K562 (cell line): ENCODE data around the gene UPK3A. TPM values are rescaled to one million over a fixed set of nuclear protein-coding genes. Genes with fewer than 3 reads are reported as not detected.

Experiments used
- ATAC-seq: fragments of 200-7000 bp; cut with Tn5 transposase; 3 replicates; pipeline ENCODE4 v1.9.1; 2020; ENCODE audit warnings: moderate library complexity
- BruUV-seq: library from RNA; stranded (reverse); fragments of 400-500 nt; replicated peaks from 2 replicates; lab custom pipeline; 2021; lab: Mats Ljungman, UMichigan
- CTCF ChIA-PET: fragments of 300-600 bp; formaldehyde crosslinking; extraction: SDS; loops from one replicate; lab custom pipeline; 2021; ENCODE audit warnings: low intra/inter-chr PET ratio; lab: Yijun Ruan, JAX
- POLR2A ChIA-PET: fragments of 300-600, 350-650 bp; sonication (Branson Sonifier 250); formaldehyde crosslinking; extraction: SDS; loops from one replicate; lab custom pipeline; 2021; ENCODE audit warnings: antibody characterized with exemption, inconsistent platforms; lab: Yijun Ruan, JAX
- DNase-seq, 4 experiments: peaks; one replicate each; pipeline versions ENCODE4 v3.0.0 to v3.0.0-alpha.2; 2011 to 2018; ENCODE audit warnings: low spot score in 3 of 4, mixed read lengths in 3 of 4; ENCODE audit errors: extremely low read depth in 1 of 4
- FAIRE-seq: peaks from 2 replicates; lab custom pipeline; 2011; peaks lifted over from hg19 to GRCh38; lab: Jason Lieb, UNC
- H2AFZ ChIP-seq: 2 replicates; pipeline ENCODE4 v1.6.0; 2011; ENCODE audit warnings: low read depth, low read length, control low read depth, inconsistent platforms
- H3K27ac ChIP-seq: fragments of 200-600 bp; 3 replicates; pipeline ENCODE4 v1.8.0; 2011; ENCODE audit warnings: low read depth, mild to moderate bottlenecking, control low read depth, inconsistent platforms, low read length, moderate library complexity, mixed read lengths; ENCODE audit errors: extremely low read depth
- H3K27me3 ChIP-seq, 2 experiments: fragments of 300-600 bp in 1 of 2; 2 replicates in 1 of 2; 3 replicates in 1 of 2; pipeline versions ENCODE4 v1.6.0 to v1.8.0; 2011; ENCODE audit warnings: inconsistent platforms in 2 of 2, low read length in 2 of 2, mild to moderate bottlenecking in 1 of 2, mixed read lengths in 1 of 2, moderate library complexity in 1 of 2; ENCODE audit not compliant: control insufficient read depth in 2 of 2, insufficient read depth in 2 of 2
- H3K36me3 ChIP-seq: fragments of 300-600 bp; 3 replicates; pipeline ENCODE4 v1.8.0; 2011; ENCODE audit warnings: mild to moderate bottlenecking, low read length, inconsistent platforms; ENCODE audit not compliant: control insufficient read depth, insufficient read depth
- H3K4me1 ChIP-seq, 2 experiments: fragments of 200-600 bp in 1 of 2; replicated peaks in 1 of 2; 2 replicates in 1 of 2; 3 replicates in 1 of 2; pipeline versions ENCODE4 v1.5.1 to v1.8.0; 2011; ENCODE audit warnings: inconsistent platforms in 2 of 2, low read length in 2 of 2, mild to moderate bottlenecking in 1 of 2, mixed read lengths in 1 of 2, moderate library complexity in 1 of 2; ENCODE audit not compliant: control insufficient read depth in 2 of 2, insufficient read depth in 2 of 2
- H3K4me2 ChIP-seq: 2 replicates; pipeline ENCODE4 v1.6.1; 2011; ENCODE audit warnings: low read length, control low read depth, inconsistent platforms, mixed read lengths; ENCODE audit not compliant: insufficient read depth
- H3K4me3 ChIP-seq: fragments of 200-600 bp; sonication (generic), shearing (Covaris generic); 2 replicates; pipeline ENCODE4 v1.5.1; 2016; ENCODE audit warnings: control low read depth, inconsistent platforms
- H3K79me2 ChIP-seq: fragments of 200-600 bp; 3 replicates; pipeline ENCODE4 v1.8.0; 2011; ENCODE audit warnings: low read length, inconsistent platforms; ENCODE audit not compliant: control insufficient read depth, insufficient read depth
- H3K9ac ChIP-seq, 2 experiments: 2 replicates each; pipeline versions ENCODE4 v1.6.0 to v1.6.1; 2011; ENCODE audit warnings: low read depth in 2 of 2, low read length in 2 of 2, control low read depth in 1 of 2, inconsistent platforms in 1 of 2, mild to moderate bottlenecking in 1 of 2, mixed read lengths in 1 of 2; ENCODE audit not compliant: insufficient read depth in 1 of 2
- H3K9me1 ChIP-seq: one replicate; pipeline ENCODE4 v1.6.0; 2011; ENCODE audit warnings: inconsistent platforms, mild to moderate bottlenecking, low read length, moderate library complexity; ENCODE audit not compliant: control insufficient read depth, insufficient read depth
- H3K9me3 ChIP-seq: replicated peaks from 2 replicates; pipeline ENCODE4 v1.5.1; 2011; ENCODE audit warnings: low read depth, low read length, inconsistent platforms; ENCODE audit not compliant: control insufficient read depth, insufficient read depth
- H4K20me1 ChIP-seq: replicated peaks from 2 replicates; pipeline ENCODE4 v1.6.1; 2011; ENCODE audit warnings: low read length, inconsistent platforms, mixed read lengths; ENCODE audit not compliant: control insufficient read depth, insufficient read depth
- ADNP ChIP-seq: fragments of 200-800 bp; sonication (Bioruptor generic); IDR thresholded peaks from 2 replicates; pipeline ENCODE4 v1.6.1; 2016; ENCODE audit warnings: missing genetic modification characterization, missing compliant biosample characterization
- CHD4 ChIP-seq: fragments of 200-600 bp; sonication (generic); IDR thresholded peaks from 3 replicates; pipeline ENCODE4 v1.6.1; 2012; ENCODE audit warnings: low read depth, mild to moderate bottlenecking, mixed read lengths, low read length, inconsistent platforms; ENCODE audit not compliant: insufficient read depth, insufficient replicate concordance, poor library complexity, severe bottlenecking
- FOXM1 ChIP-seq, 2 experiments: fragments of 450-650 bp in 1 of 2; sonication (generic) in 1 of 2; formaldehyde crosslinking in 1 of 2; IDR thresholded peaks; 2 replicates each; pipeline versions ENCODE4 v1.6.1 to v1.9.0; 2017 to 2022; ENCODE audit warnings: low read depth in 2 of 2, mild to moderate bottlenecking in 2 of 2, missing genetic modification reagents in 1 of 2, moderate library complexity in 1 of 2
- GTF2E2 ChIP-seq: fragments of 200-800 bp; sonication (Bioruptor generic); IDR thresholded peaks from 2 replicates; pipeline ENCODE4 v1.6.1; 2016; ENCODE audit warnings: missing genetic modification characterization, missing compliant biosample characterization
- HMG20B ChIP-seq: fragments of 250-450 bp; sonication (Bioruptor Pico); IDR thresholded peaks from 2 replicates; pipeline ENCODE4 v1.5.0; 2021; ENCODE audit warnings: mild to moderate bottlenecking
- HSF4 ChIP-seq: fragments of 250-450 bp; sonication (Bioruptor Pico); IDR thresholded peaks from 2 replicates; pipeline ENCODE4 v2.1.2; 2022; ENCODE audit warnings: mild to moderate bottlenecking, moderate library complexity, borderline replicate concordance
- OTX1 ChIP-seq: fragments of 450-650 bp; formaldehyde crosslinking; IDR thresholded peaks from 2 replicates; pipeline ENCODE4 v1.4.0; 2022; ENCODE audit warnings: mild to moderate bottlenecking
- RHOXF2B ChIP-seq: fragments of 250-450 bp; sonication (Bioruptor Pico); conservative IDR thresholded peaks from 2 replicates; pipeline ENCODE4 v1.5.1; 2021
- SLC30A9 ChIP-seq: fragments of 250-450 bp; sonication (Bioruptor Pico); IDR thresholded peaks from 2 replicates; pipeline ENCODE4 v1.8.0; 2022; ENCODE audit warnings: mild to moderate bottlenecking, moderate library complexity
- TARDBP ChIP-seq: fragments of 450-650 bp; IDR thresholded peaks from 2 replicates; pipeline ENCODE4 v1.6.1; 2016
- TBL1XR1 ChIP-seq, 2 experiments: IDR thresholded peaks; 2 replicates each; pipeline ENCODE4 v1.6.1; 2012; ENCODE audit warnings: improper control_type of control experiment in 2 of 2, low read length in 2 of 2, mild to moderate bottlenecking in 1 of 2
- TRIM28 ChIP-seq: fragments of 450-650 bp; IDR thresholded peaks from 2 replicates; pipeline ENCODE4 v1.6.1; 2017
- ZNF184 ChIP-seq: sonication (generic); formaldehyde crosslinking; IDR thresholded peaks from 2 replicates; pipeline ENCODE4 v1.5.0; 2020; ENCODE audit warnings: missing genetic modification reagents
- ZNF311 ChIP-seq: fragments of 250-450 bp; sonication (Bioruptor Pico); IDR thresholded peaks from 2 replicates; pipeline ENCODE4 v1.4.0; 2020; ENCODE audit warnings: mild to moderate bottlenecking, moderate library complexity
- ZNF766 ChIP-seq: fragments of 200-800 bp; sonication (Bioruptor generic); conservative IDR thresholded peaks from 2 replicates; pipeline ENCODE4 v1.6.1; 2016; ENCODE audit warnings: missing genetic modification characterization, missing compliant biosample characterization
- ZNF785 ChIP-seq: fragments of 250-450 bp; sonication (Bioruptor Pico); IDR thresholded peaks from 2 replicates; pipeline ENCODE4 v1.4.0; 2020; ENCODE audit warnings: mild to moderate bottlenecking
- WGBS: fragments of 100-300 bp; shearing (Covaris generic); methylation state at CpG from one replicate; pipeline ENCODE4 v1.1.6; 2016; ENCODE audit warnings: low coverage, mixed read lengths; ENCODE audit not compliant: insufficient coverage; ENCODE audit errors: missing lambda C conversion rate; 5-methylcytosine and 5-hydroxymethylcytosine counted together
- in situ Hi-C: fragments of 300-500 bp; cut with MboI; formaldehyde crosslinking; loops from 4 replicates; pipeline ENCODE4 v1.15.0; 2018; ENCODE audit warnings: inconsistent platforms, mixed read lengths
- intact Hi-C: fragments of 100-400 bp; cut with micrococcal nuclease; formaldehyde crosslinking; loops from 2 replicates; pipeline ENCODE4 v1.14.2; 2022
- polyA plus RNA-seq, 8 experiments: library from polyadenylated mRNA; depleted of rRNA in 4 of 8; stranded (reverse) in 5 of 8; unstranded in 3 of 8; fragments of >200 nt; fragmentation: Nextera tagmentation in 2 of 8; fragmentation: Illumina TruSeq in 1 of 8; extraction: Ambion mirVana in 2 of 8; extraction: Trizol in 1 of 8; gene quantifications; 2 replicates each; pipeline versions ENCODE4 v1.2.1 to v1.2.3, GENCODE V29; 2011 to 2014; ENCODE audit warnings: inconsistent platforms in 1 of 8, missing spikeins in 1 of 8
- total RNA-seq, 7 experiments: library from RNA; depleted of rRNA in 6 of 7; stranded (reverse); fragments of >200 nt in 6 of 7; fragmentation: Illumina TruSeq in 2 of 7; extraction: Trizol in 2 of 7; gene quantifications; 2 replicates each; pipeline versions ENCODE4 v1.2.1 to v1.2.3, GENCODE V29; 2011 to 2021; ENCODE audit warnings: low replicate concordance in 1 of 7
- TF ChIP-seq, protein P1 (sequence below): fragments of 450-650 bp; IDR thresholded peaks from 2 replicates; pipeline ENCODE4 v1.6.1; 2016; ENCODE audit warnings: missing biosample characterization, missing genetic modification characterization
- TF ChIP-seq, protein P2 (sequence below): fragments of 450-650 bp; formaldehyde crosslinking; conservative IDR thresholded peaks from 2 replicates; pipeline ENCODE4 v1.4.0; 2022; ENCODE audit warnings: mild to moderate bottlenecking, missing genetic modification characterization

UPK3A gene
- total and polyA plus RNA-seq, 9 of the 15 experiments (the other 6 are each of a cell fraction or from before 2014, with no cell fraction given), result not detected

DNA sequence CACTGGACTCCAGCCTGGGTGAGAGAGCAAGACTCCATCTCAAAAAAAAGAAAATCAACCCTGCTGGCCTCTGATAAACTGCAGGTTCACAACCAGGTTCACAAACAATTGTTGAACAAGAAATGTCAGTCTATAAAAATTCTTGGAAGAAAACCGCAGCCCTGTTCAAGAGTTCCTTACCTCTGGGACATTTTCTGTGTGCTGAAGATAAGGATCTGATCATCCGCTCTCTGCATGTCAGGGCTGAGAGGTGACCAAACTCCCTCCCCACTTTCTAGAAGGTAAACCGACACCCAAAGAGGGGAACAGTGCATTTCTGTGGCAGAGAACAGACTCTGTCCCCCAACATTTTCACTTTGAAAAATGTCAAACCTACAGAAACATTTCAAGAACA, 4.2 kb upstream of the UPK3A start:
- peaks cover 0 to 8% of the 10 kb centered on the region in 2 experiments; a peak in 2 of 5 replicates for H3K27me3 ChIP-seq
- 17% methylated on average over 1 of the region's 3 CpGs for WGBS
- no peaks in the 10 kb centered on the region for H3K36me3 ChIP-seq
- TF ChIP-seq TARDBP, result no peak
- no peak for TF ChIP-seq TBL1XR1 (IDR thresholded peaks at IDR 0.05; ENCODE audit: low read length in 2 of 2)
- TF ChIP-seq, protein P1, sequence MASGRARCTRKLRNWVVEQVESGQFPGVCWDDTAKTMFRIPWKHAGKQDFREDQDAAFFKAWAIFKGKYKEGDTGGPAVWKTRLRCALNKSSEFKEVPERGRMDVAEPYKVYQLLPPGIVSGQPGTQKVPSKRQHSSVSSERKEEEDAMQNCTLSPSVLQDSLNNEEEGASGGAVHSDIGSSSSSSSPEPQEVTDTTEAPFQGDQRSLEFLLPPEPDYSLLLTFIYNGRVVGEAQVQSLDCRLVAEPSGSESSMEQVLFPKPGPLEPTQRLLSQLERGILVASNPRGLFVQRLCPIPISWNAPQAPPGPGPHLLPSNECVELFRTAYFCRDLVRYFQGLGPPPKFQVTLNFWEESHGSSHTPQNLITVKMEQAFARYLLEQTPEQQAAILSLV (tag), result no peak
- TF ChIP-seq ADNP (tag), result no peak
- no peak for TF ChIP-seq OTX1
- no peak for TF ChIP-seq ZNF766 (CRISPR knock-in tag)
- no peak for TF ChIP-seq HSF4 (CRISPR knock-in tag)
- TF ChIP-seq CHD4, result no peak
- TF ChIP-seq ZNF785 (CRISPR knock-in tag), result no peak
- TF ChIP-seq ZNF184 (CRISPR knock-in tag), result no peak
- TF ChIP-seq SLC30A9, result no peak
- TF ChIP-seq RHOXF2B (CRISPR knock-in tag), result no peak
- no peak for TF ChIP-seq ZNF311
- no peak for TF ChIP-seq FOXM1 (IDR thresholded peaks at IDR 0.05; ENCODE audit: low read depth)
- no peak for TF ChIP-seq FOXM1 (CRISPR knock-in tag; IDR thresholded peaks at IDR 0.05; ENCODE audit: low read depth)
- no peak for TF ChIP-seq GTF2E2 (tag)
- TF ChIP-seq, protein P2, sequence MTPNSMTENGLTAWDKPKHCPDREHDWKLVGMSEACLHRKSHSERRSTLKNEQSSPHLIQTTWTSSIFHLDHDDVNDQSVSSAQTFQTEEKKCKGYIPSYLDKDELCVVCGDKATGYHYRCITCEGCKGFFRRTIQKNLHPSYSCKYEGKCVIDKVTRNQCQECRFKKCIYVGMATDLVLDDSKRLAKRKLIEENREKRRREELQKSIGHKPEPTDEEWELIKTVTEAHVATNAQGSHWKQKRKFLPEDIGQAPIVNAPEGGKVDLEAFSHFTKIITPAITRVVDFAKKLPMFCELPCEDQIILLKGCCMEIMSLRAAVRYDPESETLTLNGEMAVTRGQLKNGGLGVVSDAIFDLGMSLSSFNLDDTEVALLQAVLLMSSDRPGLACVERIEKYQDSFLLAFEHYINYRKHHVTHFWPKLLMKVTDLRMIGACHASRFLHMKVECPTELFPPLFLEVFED (CRISPR knock-in tag), result no peak
- no peak for TF ChIP-seq TRIM28
- no peak for TF ChIP-seq HMG20B
- BruUV-seq, result no TSS peak
- CTCF ChIA-PET, result no interaction called here
- in situ Hi-C loops (no loop called here), intact Hi-C loops (no loop called here)
- H3K9me1 ChIP-seq, result no peaks in the 10 kb centered on the region
- no peaks in the 10 kb centered on the region for H3K79me2 ChIP-seq
- H3K4me3 ChIP-seq, result no peak overlapping the region
- POLR2A ChIA-PET, result no interaction called here
- H3K9me3 ChIP-seq, result no peaks in the 10 kb centered on the region
- H4K20me1 ChIP-seq, result no peaks in the 10 kb centered on the region
- H3K9ac ChIP-seq, result no peak overlapping the region
- peaks cover 0 to 7% of the 10 kb centered on the region in 2 experiments; a peak in 3 of 5 replicates for H3K4me1 ChIP-seq
- no peak for FAIRE-seq
- no peak overlapping the region for H3K4me2 ChIP-seq
- no peak overlapping the region for H3K27ac ChIP-seq
- no peak for ATAC-seq
- DNase-seq, result no peak
- no peak overlapping the region for H2AFZ ChIP-seq
